Measurements from ENCODE around the gene TMEM234.
"Not testable (repeated sequence)": the region's sequence is repeated elsewhere in the genome, so short reads cannot be mapped to it uniquely, and the experiment has no call there.

TMEM234 gene

DNA sequence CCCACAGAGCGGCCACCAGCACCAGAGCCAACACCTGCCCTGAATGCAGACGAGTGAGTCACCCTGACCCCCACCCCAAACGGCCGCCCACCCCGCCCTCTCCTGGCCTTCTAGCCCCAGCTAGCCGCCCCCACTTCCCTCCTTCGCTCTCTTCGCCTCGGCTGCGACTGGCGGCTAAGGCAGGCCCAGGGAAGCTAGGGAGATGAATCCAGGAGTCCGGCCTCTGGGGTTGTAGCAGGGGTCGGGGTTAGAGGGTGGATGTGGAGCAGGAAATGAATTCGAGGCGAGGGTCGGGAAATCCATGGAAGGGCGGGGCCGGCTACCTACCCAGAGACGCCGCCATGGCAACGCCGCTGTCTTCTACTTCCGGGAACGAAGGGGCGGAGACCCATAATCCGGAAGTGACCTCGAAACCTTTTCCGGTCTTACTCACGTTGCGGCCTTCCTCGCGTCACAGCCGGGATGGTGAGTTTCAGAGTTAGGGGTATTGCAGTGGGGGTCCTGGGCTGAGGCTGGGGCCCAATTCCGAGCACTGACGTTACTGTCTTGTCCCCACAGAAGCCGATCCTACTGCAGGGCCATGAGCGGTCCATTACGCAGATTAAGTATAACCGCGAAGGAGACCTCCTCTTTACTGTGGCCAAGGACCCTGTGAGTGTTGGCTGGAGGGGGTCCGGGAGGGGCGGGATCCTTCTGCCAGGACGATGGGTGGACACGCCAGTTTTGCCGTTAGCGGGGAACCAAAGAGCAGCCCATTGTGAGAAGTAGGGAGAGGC, at the start of gene TMEM234, which contains the start of gene EIF3I:
TSS of gene TMEM234 (minus strand) at position 374 of the 776 bp plus-strand sequence. CDS start at position 343, 31 bp downstream.
TSS of gene EIF3I (plus strand) at position 428 of the 776 bp plus-strand sequence. CDS start at position 463, 35 bp downstream.
- DNase-seq: peak; percentile 90
- peaks cover 30% of the 10 kb centered on the region for H3K36me3 Mint-ChIP-seq (ENCODE audit: low read depth)
- H3K9me3 Mint-ChIP-seq: no peaks in the 10 kb centered on the region
- ATAC-seq: peak; percentile 95
- peak within 1 kb of the TSS; percentile 93 for H3K4me3 Mint-ChIP-seq
- H3K4me1 Mint-ChIP-seq: peaks cover 41% of the 10 kb centered on the region
- no peaks in the 10 kb centered on the region for H3K27me3 Mint-ChIP-seq
- peak within 1 kb of the TSS; percentile 91 for H3K27ac Mint-ChIP-seq

DNA sequence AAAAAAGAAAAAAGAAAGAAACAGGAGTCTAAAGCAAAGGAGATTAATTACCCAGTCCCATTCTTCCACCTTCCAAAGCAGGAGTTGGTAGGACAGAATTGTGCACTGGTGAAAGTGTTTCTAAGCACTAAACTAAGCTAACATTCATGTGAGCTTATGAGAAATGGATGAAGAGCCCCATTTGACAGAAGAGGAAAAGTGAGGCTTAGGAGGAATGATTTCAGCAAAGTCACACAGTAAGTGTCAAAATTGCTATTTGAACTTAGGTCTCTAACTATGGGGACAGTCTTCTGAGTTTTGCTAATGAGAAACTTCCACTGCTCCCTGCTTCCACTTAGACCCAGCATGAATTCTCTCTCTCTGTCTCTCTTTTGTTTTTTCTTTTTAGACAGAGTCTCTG, 47.6 kb upstream of the TMEM234 start:
- Mint-ChIP-seq H3K4me1 (peaks cover 66% of the 10 kb centered on the region), H3K36me3 (ENCODE audit: low read depth) (peaks cover 28% of the 10 kb centered on the region)
- ATAC-seq: no peak

DNA sequence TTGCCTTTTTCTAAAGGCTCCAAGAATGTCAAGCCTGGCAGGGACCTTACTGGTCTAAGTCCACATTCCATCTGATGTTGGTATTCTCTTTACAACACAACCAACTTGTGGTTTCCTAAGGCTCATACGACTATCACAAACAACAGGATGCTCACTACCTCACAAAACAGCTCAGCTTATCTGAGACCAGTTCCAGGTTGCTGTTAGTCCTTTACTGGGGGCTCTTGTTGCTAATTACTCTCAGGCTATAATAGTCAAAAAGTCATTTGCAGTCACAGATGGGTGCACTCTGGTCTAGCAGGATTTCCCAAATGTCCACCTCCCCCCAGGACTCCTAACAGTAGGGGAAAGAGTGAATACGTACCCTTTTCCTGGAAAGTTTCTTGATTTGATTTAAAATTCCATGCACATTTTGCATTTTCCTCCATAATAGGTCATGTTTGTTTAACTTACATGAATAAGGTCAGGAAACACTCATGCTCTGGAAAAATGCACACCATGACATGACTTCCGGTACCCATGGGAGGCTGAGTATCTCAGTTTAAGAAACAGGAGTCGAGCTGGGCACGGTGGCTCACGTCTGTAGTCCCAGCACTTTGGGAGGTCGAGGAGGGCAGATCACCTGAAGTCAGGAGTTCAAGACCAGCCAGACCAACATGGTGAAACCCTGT, 44.9 kb upstream of the TMEM234 start:
- DNase-seq: no peak
- peak overlapping the region; percentile 13 for H3K4me3 Mint-ChIP-seq
- no peaks in the 10 kb centered on the region for H3K27me3 Mint-ChIP-seq
- H3K36me3 Mint-ChIP-seq (ENCODE audit: low read depth): peaks cover 26% of the 10 kb centered on the region
- peak overlapping the region; percentile 93 for H3K27ac Mint-ChIP-seq
- H3K9me3 Mint-ChIP-seq: no peaks in the 10 kb centered on the region
- H3K4me1 Mint-ChIP-seq: peaks cover 63% of the 10 kb centered on the region
- ATAC-seq: no peak

More for the DNA sequence above, 47.6 kb upstream of the TMEM234 start:
- no peaks in the 10 kb centered on the region for H3K27me3 Mint-ChIP-seq
- no peak for DNase-seq
- H3K27ac Mint-ChIP-seq: peak overlapping the region; percentile 66
- no peaks in the 10 kb centered on the region for H3K9me3 Mint-ChIP-seq
- no peak overlapping the region for H3K4me3 Mint-ChIP-seq

DNA sequence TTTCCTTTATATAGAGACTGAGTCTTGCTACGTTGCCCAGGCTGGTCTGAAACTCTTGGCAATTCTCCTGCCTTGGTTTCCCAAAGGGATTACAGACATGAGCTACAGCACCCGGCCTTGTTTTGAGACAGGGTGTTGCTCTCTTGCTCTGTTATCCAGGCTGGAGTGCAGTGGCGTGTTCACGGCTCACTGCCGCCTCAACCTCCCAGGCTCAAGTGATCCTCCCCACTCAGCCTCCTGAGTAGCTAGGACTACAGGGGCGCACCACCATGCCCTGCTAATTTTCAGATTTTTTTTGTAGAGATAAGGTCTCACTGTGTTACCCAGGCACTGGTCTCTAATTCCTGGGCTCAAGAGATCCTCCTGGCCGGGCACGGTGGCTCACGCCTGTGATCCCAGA, 43.7 kb upstream of the TMEM234 start:
- H3K27ac Mint-ChIP-seq: peak overlapping the region; percentile 78
- ATAC-seq (no peak), DNase-seq (no peak)
- H3K9me3 Mint-ChIP-seq: no peaks in the 10 kb centered on the region
- no peak overlapping the region for H3K4me3 Mint-ChIP-seq
- no peaks in the 10 kb centered on the region for H3K27me3 Mint-ChIP-seq
- peaks cover 54% of the 10 kb centered on the region for H3K4me1 Mint-ChIP-seq
- H3K36me3 Mint-ChIP-seq (ENCODE audit: low read depth): peaks cover 18% of the 10 kb centered on the region

DNA sequence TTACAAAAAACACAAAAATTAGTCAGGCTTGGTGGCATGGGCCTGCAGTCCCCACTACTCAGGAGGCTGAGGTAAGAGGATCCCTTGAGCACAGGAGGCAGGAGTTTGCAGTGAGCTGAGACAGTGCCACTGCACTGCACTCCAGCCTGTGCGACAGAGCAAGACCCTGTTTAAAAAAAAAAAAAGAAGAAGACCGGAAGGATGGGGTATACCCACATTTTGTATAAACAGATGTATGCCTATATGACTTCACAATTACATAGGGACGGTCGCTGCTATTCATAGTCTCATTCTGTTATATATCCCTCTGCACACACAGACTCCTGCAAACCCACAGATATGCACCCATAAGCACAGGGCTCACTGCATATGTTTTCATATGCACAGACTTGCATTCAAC, 41.6 kb upstream of the TMEM234 start:
- no peaks in the 10 kb centered on the region for H3K9me3 Mint-ChIP-seq
- ATAC-seq (peak; percentile 76), DNase-seq (no peak)
- no peaks in the 10 kb centered on the region for H3K27me3 Mint-ChIP-seq
- H3K4me3 Mint-ChIP-seq: peak overlapping the region; percentile 29
- peaks cover 21% of the 10 kb centered on the region for H3K36me3 Mint-ChIP-seq (ENCODE audit: low read depth)
- H3K27ac Mint-ChIP-seq: peak overlapping the region; percentile 77
- peaks cover 54% of the 10 kb centered on the region for H3K4me1 Mint-ChIP-seq

- DNase-seq, H3K9me3 Mint-ChIP-seq, H3K27me3 Mint-ChIP-seq, ATAC-seq, H3K4me3 Mint-ChIP-seq: not testable (repeated sequence)
- peaks cover 21% of the 10 kb centered on the region for H3K36me3 Mint-ChIP-seq (ENCODE audit: low read depth)
- H3K27ac Mint-ChIP-seq: peak overlapping the region; percentile 67
- peaks cover 56% of the 10 kb centered on the region for H3K4me1 Mint-ChIP-seq
Measured at GRCh38 chr1:32263236-32263593, 41.1 kb upstream of the TMEM234 start.

GRCh38 chr1:32257227-32257508, 35.0 kb upstream of the TMEM234 start:
- peak overlapping the region; percentile 91 for H3K27ac Mint-ChIP-seq
- H3K36me3 Mint-ChIP-seq (ENCODE audit: low read depth): peaks cover 42% of the 10 kb centered on the region
- H3K4me3 Mint-ChIP-seq: peak overlapping the region; percentile 76
- H3K9me3 Mint-ChIP-seq: no peaks in the 10 kb centered on the region
- no peak for DNase-seq
- H3K4me1 Mint-ChIP-seq: peaks cover 67% of the 10 kb centered on the region
- no peak for ATAC-seq
- H3K27me3 Mint-ChIP-seq: no peaks in the 10 kb centered on the region

DNA sequence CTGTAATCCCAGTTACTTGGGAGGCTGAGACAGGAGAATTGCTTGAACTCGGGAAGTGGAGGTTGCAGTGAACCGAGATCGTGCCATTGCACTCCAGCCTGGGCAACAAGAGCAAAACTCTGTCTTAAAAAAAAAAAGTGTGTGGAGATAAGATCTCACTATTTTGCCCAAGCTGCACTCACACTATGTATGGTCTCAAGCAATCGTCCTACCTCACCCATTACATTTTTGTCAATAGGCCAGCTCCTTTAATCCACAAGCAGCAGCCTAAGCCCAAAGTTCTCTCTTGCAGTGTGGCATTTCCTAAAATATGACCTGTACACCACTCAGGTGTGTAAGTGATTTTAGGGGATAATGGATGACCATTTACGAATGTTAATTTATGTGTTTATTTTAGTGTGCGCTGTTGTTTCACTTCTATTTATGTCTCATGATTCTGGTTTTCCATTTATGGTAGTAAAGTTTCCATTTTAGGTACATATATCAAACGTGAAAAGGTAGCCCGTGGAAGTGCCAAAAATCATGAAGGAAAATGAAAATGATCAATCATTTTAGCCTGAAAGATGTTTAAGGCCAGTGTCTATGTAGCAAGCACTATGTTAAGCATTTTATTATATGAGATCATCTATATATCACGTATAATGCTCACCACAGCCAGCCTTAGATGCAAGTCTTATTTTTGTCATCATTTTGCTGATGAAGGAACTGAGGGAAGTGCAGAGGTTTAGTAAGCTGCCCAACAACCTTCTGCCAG, 34.5 kb upstream of the TMEM234 start:
- DNase-seq: no peak
- ATAC-seq: no peak
- Mint-ChIP-seq H3K27ac (peak overlapping the region; percentile 91), H3K4me3 (peak overlapping the region; percentile 76), H3K36me3 (ENCODE audit: low read depth) (peaks cover 45% of the 10 kb centered on the region), H3K9me3 (no peaks in the 10 kb centered on the region), H3K4me1 (peaks cover 71% of the 10 kb centered on the region), H3K27me3 (no peaks in the 10 kb centered on the region)

DNA sequence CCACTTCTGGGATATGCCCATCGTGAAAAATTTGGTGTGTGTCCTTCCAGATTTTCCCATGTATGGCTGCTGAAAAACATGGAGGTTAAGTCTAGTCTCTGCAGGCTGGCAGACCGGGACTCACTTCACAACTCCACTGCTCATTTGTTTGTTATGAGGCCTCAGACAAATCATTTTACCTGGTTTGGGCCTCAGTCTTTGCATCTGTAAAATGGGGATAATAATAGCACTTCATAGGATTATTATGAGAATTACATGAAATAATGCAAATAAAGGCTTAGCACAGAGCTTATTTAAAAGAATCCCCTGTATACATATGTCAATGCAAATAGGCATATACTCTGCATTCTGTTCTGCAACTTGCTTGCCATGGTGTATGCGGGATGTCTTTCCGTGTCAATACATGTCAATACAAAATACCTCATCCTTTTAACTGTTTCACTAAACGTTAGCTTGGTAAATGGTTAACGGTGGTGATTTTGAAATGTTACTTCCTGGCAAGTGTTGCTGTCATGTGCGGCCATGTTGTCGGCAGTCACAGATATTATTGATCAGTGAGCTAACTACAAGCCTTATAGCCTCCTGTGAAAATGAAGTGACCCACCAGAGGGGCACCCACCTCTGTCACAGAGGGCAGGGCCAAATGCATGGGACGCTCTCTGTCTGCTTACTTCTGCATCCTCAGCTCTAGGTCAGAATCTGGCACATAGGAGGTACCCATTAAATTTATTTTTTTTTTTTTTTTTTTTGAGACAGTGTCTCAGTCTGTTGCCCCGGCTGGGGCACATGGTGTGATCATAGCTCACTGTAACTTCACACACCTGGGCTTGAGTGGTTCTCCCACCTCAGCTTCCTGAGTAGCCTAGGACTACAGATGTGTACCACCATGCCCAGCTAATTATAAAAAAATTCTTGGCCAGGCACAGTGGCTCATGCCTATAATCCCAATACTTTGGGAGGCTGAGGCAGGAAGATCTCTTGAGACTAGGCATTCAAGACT, 33.2 kb upstream of the TMEM234 start:
- Mint-ChIP-seq H3K36me3 (ENCODE audit: low read depth) (peaks cover 42% of the 10 kb centered on the region), H3K27me3 (no peaks in the 10 kb centered on the region), H3K4me3 (peak overlapping the region; percentile 92), H3K27ac (peak overlapping the region; percentile 85), H3K4me1 (peaks cover 76% of the 10 kb centered on the region), H3K9me3 (no peaks in the 10 kb centered on the region)
- DNase-seq: no peak
- no peak for ATAC-seq

- H3K27me3 Mint-ChIP-seq: no peaks in the 10 kb centered on the region
- DNase-seq: peak; percentile 83
- peaks cover 27% of the 10 kb centered on the region for H3K36me3 Mint-ChIP-seq (ENCODE audit: low read depth)
- H3K4me3 Mint-ChIP-seq: peak within 1 kb of the TSS; percentile 92
- peaks cover 81% of the 10 kb centered on the region for H3K4me1 Mint-ChIP-seq
- peak within 1 kb of the TSS; percentile 97 for H3K27ac Mint-ChIP-seq
- H3K9me3 Mint-ChIP-seq: no peaks in the 10 kb centered on the region
- ATAC-seq: peak; percentile 45
Measured at GRCh38 chr1:32250893-32251716, 29.0 kb upstream of the TMEM234 start, which contains the start of gene LCK. Gene LCK (plus strand): TSS chr1:32251265. CDS start chr1:32274330, 23,065 bp downstream.

- Mint-ChIP-seq H3K27me3 (no peaks in the 10 kb centered on the region), H3K4me3 (peak overlapping the region; percentile 92), H3K9me3 (no peaks in the 10 kb centered on the region), H3K27ac (peak overlapping the region; percentile 97), H3K36me3 (ENCODE audit: low read depth) (peaks cover 21% of the 10 kb centered on the region), H3K4me1 (peaks cover 73% of the 10 kb centered on the region)
- DNase-seq (peak; percentile 82), ATAC-seq (peak; percentile 68)
Measured at GRCh38 chr1:32249831-32250525, 27.8 kb upstream of the TMEM234 start.

- ATAC-seq (peak; percentile 26), DNase-seq (peak; percentile 91)
- Mint-ChIP-seq H3K4me1 (peaks cover 60% of the 10 kb centered on the region), H3K27me3 (no peaks in the 10 kb centered on the region), H3K4me3 (peak overlapping the region; percentile 65), H3K36me3 (ENCODE audit: low read depth) (peaks cover 15% of the 10 kb centered on the region), H3K9me3 (no peaks in the 10 kb centered on the region), H3K27ac (peak overlapping the region; percentile 96)
Measured at GRCh38 chr1:32247983-32248889, 26.1 kb upstream of the TMEM234 start.
